SJCRH30 (cell line): ENCODE data around the gene PKD2L1. TPM values are rescaled to one million over a fixed set of nuclear protein-coding genes. Genes with fewer than 3 reads are reported as not detected.
"Not testable (repeated sequence)": the region's sequence is repeated elsewhere in the genome, so short reads cannot be mapped to it uniquely, and the experiment has no call there.

ENCODE experiments used
- DNase-seq, 2 experiments: peaks; one replicate each; pipeline ENCODE4 v3.0.0-alpha.2; 2015 to 2020
- H3K27ac ChIP-seq: fragments of 250-450 bp; sonication (Bioruptor Pico); 2 replicates; pipeline ENCODE4 v1.5.1; 2020; ENCODE audit warnings: mild to moderate bottlenecking, moderate library complexity
- H3K27me3 ChIP-seq: fragments of 250-450 bp; sonication (Bioruptor Pico); 2 replicates; pipeline ENCODE4 v1.5.1; 2020; ENCODE audit warnings: mild to moderate bottlenecking, moderate library complexity
- H3K36me3 ChIP-seq: fragments of 250-450 bp; sonication (Bioruptor Pico); 2 replicates; pipeline ENCODE4 v1.5.1; 2020; ENCODE audit warnings: mild to moderate bottlenecking, moderate library complexity
- H3K4me1 ChIP-seq: fragments of 250-450 bp; sonication (Bioruptor Pico); 2 replicates; pipeline ENCODE4 v1.5.1; 2020; ENCODE audit warnings: mild to moderate bottlenecking, moderate library complexity
- H3K4me3 ChIP-seq: fragments of 250-450 bp; sonication (Bioruptor Pico); 2 replicates; pipeline ENCODE4 v1.5.1; 2020; ENCODE audit warnings: mild to moderate bottlenecking, moderate library complexity
- H3K9me3 ChIP-seq: fragments of 250-450 bp; sonication (Bioruptor Pico); replicated peaks from 2 replicates; pipeline ENCODE4 v1.5.1; 2020; ENCODE audit warnings: mild to moderate bottlenecking, moderate library complexity
- total RNA-seq: library from RNA; depleted of rRNA; stranded (reverse); fragments of >200 nt; shearing (Covaris generic); gene quantifications from 2 replicates; pipeline ENCODE4 v1.2.3, GENCODE V29; 2014

PKD2L1 gene
- total RNA-seq, 1 experiment from 2014 or later = not detected

- DNase-seq = no peak
- H3K4me1 ChIP-seq = no peaks in the 10 kb centered on the region
- no peaks in the 10 kb centered on the region for H3K36me3 ChIP-seq
- H3K9me3 ChIP-seq = no peaks in the 10 kb centered on the region
- H3K27ac ChIP-seq = no peak overlapping the region
- no peaks in the 10 kb centered on the region for H3K27me3 ChIP-seq
- H3K4me3 ChIP-seq = no peak overlapping the region
Measured at GRCh38 chr10:100333106-100333505, 3.1 kb upstream of the PKD2L1 start.

GRCh38 chr10:100328198-100328597 is 1.8 kb downstream of the PKD2L1 start:
- no peak overlapping the region for H3K4me3 ChIP-seq
- H3K9me3 ChIP-seq = no peaks in the 10 kb centered on the region
- H3K27me3 ChIP-seq = no peaks in the 10 kb centered on the region; the same call in 1 of the 2 replicates
- no peaks in the 10 kb centered on the region for H3K4me1 ChIP-seq
- H3K27ac ChIP-seq = no peak overlapping the region
- DNase-seq = no peak
- no peaks in the 10 kb centered on the region for H3K36me3 ChIP-seq

GRCh38 chr10:100327718-100328009 is 2.4 kb downstream of the PKD2L1 start:
- DNase-seq = no peak
- no peak overlapping the region for H3K27ac ChIP-seq
- no peak overlapping the region for H3K4me3 ChIP-seq
- H3K4me1 ChIP-seq = no peaks in the 10 kb centered on the region
- no peaks in the 10 kb centered on the region for H3K9me3 ChIP-seq
- no peaks in the 10 kb centered on the region; the same call in 1 of the 2 replicates for H3K27me3 ChIP-seq
- H3K36me3 ChIP-seq = no peaks in the 10 kb centered on the region

GRCh38 chr10:100327007-100327717 is 2.9 kb downstream of the PKD2L1 start:
- H3K27me3 ChIP-seq = no peaks in the 10 kb centered on the region; the same call in 1 of the 2 replicates
- DNase-seq = no peak

GRCh38 chr10:100325158-100325557 is 4.9 kb downstream of the PKD2L1 start:
- Histone ChIP-seq H3K27ac (no peak overlapping the region), H3K27me3 (peaks cover 3% of the 10 kb centered on the region; the same call in 1 of the 2 replicates), H3K4me3 (no peak overlapping the region), H3K36me3 (no peaks in the 10 kb centered on the region), H3K9me3 (no peaks in the 10 kb centered on the region), H3K4me1 (no peaks in the 10 kb centered on the region)
- DNase-seq = peak; percentile 32 to 47

More at GRCh38 chr10:100327007-100327717, 2.9 kb downstream of the PKD2L1 start:
- Histone ChIP-seq H3K27ac (no peak overlapping the region), H3K36me3 (no peaks in the 10 kb centered on the region), H3K4me3 (no peak overlapping the region), H3K9me3 (no peaks in the 10 kb centered on the region), H3K4me1 (no peaks in the 10 kb centered on the region)

- no peaks in the 10 kb centered on the region for H3K36me3 ChIP-seq
- H3K27ac ChIP-seq = no peak overlapping the region
- H3K4me3 ChIP-seq = no peak overlapping the region
- no peak for DNase-seq
- no peaks in the 10 kb centered on the region for H3K9me3 ChIP-seq
- no peaks in the 10 kb centered on the region for H3K4me1 ChIP-seq
- peaks cover 8% of the 10 kb centered on the region; the same call in 1 of the 2 replicates for H3K27me3 ChIP-seq
Measured at GRCh38 chr10:100319707-100320402, 10.2 kb downstream of the PKD2L1 start.

GRCh38 chr10:100318207-100318606 is 11.8 kb downstream of the PKD2L1 start:
- no peak for DNase-seq
- no peaks in the 10 kb centered on the region for H3K9me3 ChIP-seq
- no peaks in the 10 kb centered on the region for H3K36me3 ChIP-seq
- H3K27me3 ChIP-seq = peaks cover 8% of the 10 kb centered on the region; the same call in 1 of the 2 replicates
- H3K27ac ChIP-seq = no peak overlapping the region
- H3K4me1 ChIP-seq = no peaks in the 10 kb centered on the region
- H3K4me3 ChIP-seq = no peak overlapping the region

GRCh38 chr10:100315615-100316014 is 14.4 kb downstream of the PKD2L1 start:
- H3K27ac ChIP-seq = no peak overlapping the region
- no peaks in the 10 kb centered on the region for H3K9me3 ChIP-seq
- H3K27me3 ChIP-seq = peaks cover 8% of the 10 kb centered on the region
- no peaks in the 10 kb centered on the region for H3K36me3 ChIP-seq
- no peaks in the 10 kb centered on the region for H3K4me1 ChIP-seq
- no peak overlapping the region for H3K4me3 ChIP-seq
- no peak for DNase-seq

- no peaks in the 10 kb centered on the region for H3K9me3 ChIP-seq
- no peak for DNase-seq
Measured at GRCh38 chr10:100311298-100311697, 18.7 kb downstream of the PKD2L1 start.

GRCh38 chr10:100307684-100308083 is 22.3 kb downstream of the PKD2L1 start:
- H3K4me3 ChIP-seq = no peak overlapping the region

More at GRCh38 chr10:100311298-100311697, 18.7 kb downstream of the PKD2L1 start:
- no peaks in the 10 kb centered on the region for H3K36me3 ChIP-seq
- H3K27me3 ChIP-seq = peaks cover 7% of the 10 kb centered on the region
- H3K4me3 ChIP-seq = no peak overlapping the region
- no peaks in the 10 kb centered on the region for H3K4me1 ChIP-seq
- no peak overlapping the region for H3K27ac ChIP-seq

GRCh38 chr10:100306861-100307260 is 23.2 kb downstream of the PKD2L1 start:
- no peak for DNase-seq
- H3K27ac ChIP-seq = no peak overlapping the region
- no peaks in the 10 kb centered on the region for H3K4me1 ChIP-seq
- H3K4me3 ChIP-seq = no peak overlapping the region
- peaks cover 4% of the 10 kb centered on the region; the same call in 1 of the 2 replicates for H3K27me3 ChIP-seq
- no peaks in the 10 kb centered on the region for H3K36me3 ChIP-seq
- no peaks in the 10 kb centered on the region for H3K9me3 ChIP-seq

More at GRCh38 chr10:100307684-100308083, 22.3 kb downstream of the PKD2L1 start:
- DNase-seq = no peak
- Histone ChIP-seq H3K27me3 (peaks cover 4% of the 10 kb centered on the region; the same call in 1 of the 2 replicates), H3K4me1 (no peaks in the 10 kb centered on the region), H3K9me3 (no peaks in the 10 kb centered on the region), H3K27ac (no peak overlapping the region), H3K36me3 (no peaks in the 10 kb centered on the region)

- H3K9me3 ChIP-seq = no peaks in the 10 kb centered on the region
- no peaks in the 10 kb centered on the region for H3K36me3 ChIP-seq
- no peaks in the 10 kb centered on the region for H3K4me1 ChIP-seq
- H3K27ac ChIP-seq = no peak overlapping the region
- peaks cover 8% of the 10 kb centered on the region; the same call in 1 of the 2 replicates for H3K27me3 ChIP-seq
- no peak for DNase-seq
- H3K4me3 ChIP-seq = no peak overlapping the region
Measured at GRCh38 chr10:100304414-100304813, 25.6 kb downstream of the PKD2L1 start.

GRCh38 chr10:100303724-100304319 is 26.2 kb downstream of the PKD2L1 start:
- Histone ChIP-seq H3K27ac (no peak overlapping the region), H3K4me3 (no peak overlapping the region), H3K4me1 (no peaks in the 10 kb centered on the region), H3K9me3 (no peaks in the 10 kb centered on the region), H3K27me3 (peaks cover 8% of the 10 kb centered on the region; the same call in 1 of the 2 replicates), H3K36me3 (no peaks in the 10 kb centered on the region)
- peak in 1 of 2 experiments; percentile 36 for DNase-seq

GRCh38 chr10:100301123-100301522 is 28.9 kb downstream of the PKD2L1 start:
- H3K27me3 ChIP-seq, H3K36me3 ChIP-seq, H3K9me3 ChIP-seq, H3K4me3 ChIP-seq, H3K4me1 ChIP-seq, H3K27ac ChIP-seq, DNase-seq: not testable (repeated sequence)

GRCh38 chr10:100297242-100297641 is 32.8 kb downstream of the PKD2L1 start:
- Histone ChIP-seq H3K4me1 (no peaks in the 10 kb centered on the region), H3K36me3 (no peaks in the 10 kb centered on the region), H3K27me3 (peaks cover 6% of the 10 kb centered on the region; the same call in 1 of the 2 replicates), H3K27ac (no peak overlapping the region), H3K4me3 (no peak overlapping the region), H3K9me3 (no peaks in the 10 kb centered on the region)
- no peak for DNase-seq
